A549 (cell line): Measurements from ENCODE around the gene CMIP. TPM values are rescaled to one million over a fixed set of nuclear protein-coding genes. Genes with fewer than 3 reads are reported as not detected.
A peak's percentile ranks its signal among the peaks of the same experiment; 100 is the strongest.

Experiments used
- ATAC-seq, 2 experiments: fragments of 200-7000 bp in 1 of 2; fragments of >200 bp in 1 of 2; cut with Nextera tagmentation in 1 of 2; cut with Tn5 transposase in 1 of 2; 3 replicates each; pipeline versions ENCODE4 v1.8.0 to v1.9.1; 2018 to 2020; ENCODE audit warnings: mild to moderate bottlenecking in 1 of 2, moderate library complexity in 1 of 2
- CTCF ChIA-PET: fragments of 300-600 bp; sonication (Branson Sonifier 250); formaldehyde crosslinking; extraction: SDS; loops from one replicate; lab custom pipeline; 2021; ENCODE audit warnings: antibody characterized with exemption, inconsistent platforms; lab: Yijun Ruan, JAX
- POLR2A ChIA-PET: fragments of 350-600 bp; formaldehyde crosslinking; extraction: SDS; loops from one replicate; lab custom pipeline; 2021; ENCODE audit warnings: antibody characterized with exemption, inconsistent platforms; lab: Yijun Ruan, JAX
- DNase-seq, 2 experiments: peaks; one replicate each; pipeline versions ENCODE4 v3.0.0 to v3.0.0-alpha.2; 2011 to 2016; ENCODE audit warnings: low read depth in 1 of 2, low spot score in 1 of 2
- FAIRE-seq: peaks from 2 replicates; lab custom pipeline; 2011; peaks lifted over from hg19 to GRCh38; lab: Jason Lieb, UNC
- H3K27ac ChIP-seq, 2 experiments: fragments of >200 bp; sonication (Bioruptor Twin); formaldehyde crosslinking; 3 replicates each; pipeline ENCODE4 v1.5.1; 2016 to 2017
- H3K4me1 ChIP-seq: fragments of >200 bp; sonication (Bioruptor Twin); formaldehyde crosslinking; 3 replicates; pipeline ENCODE4 v1.6.1; 2016
- H3K4me2 ChIP-seq: fragments of >200 bp; sonication (Bioruptor Twin); formaldehyde crosslinking; 3 replicates; pipeline ENCODE4 v1.6.1; 2016
- H3K4me3 ChIP-seq: fragments of >200 bp; sonication (Bioruptor Twin); formaldehyde crosslinking; 3 replicates; pipeline ENCODE4 v1.5.1; 2016
- H3K9me3 ChIP-seq: fragments of >200 bp; sonication (Bioruptor Twin); formaldehyde crosslinking; 3 replicates; pipeline ENCODE4 v1.6.1; 2016
- ATOH8 ChIP-seq: fragments of 250-450 bp; sonication (Bioruptor Pico); IDR thresholded peaks from 2 replicates; pipeline ENCODE4 v1.5.0; 2020; ENCODE audit warnings: low read depth, mild to moderate bottlenecking, moderate library complexity
- CBX2 ChIP-seq: fragments of 200-600 bp; sonication (generic); IDR thresholded peaks from 2 replicates; pipeline ENCODE4 v1.6.1; 2016; ENCODE audit warnings: low read depth, mild to moderate bottlenecking, borderline replicate concordance
- CHD4 ChIP-seq: fragments of 200-600 bp; sonication (generic); IDR thresholded peaks from 2 replicates; pipeline ENCODE4 v1.6.1; 2016; ENCODE audit warnings: antibody characterized with exemption, mild to moderate bottlenecking, borderline replicate concordance
- E2F6 ChIP-seq: IDR thresholded peaks from 2 replicates; pipeline ENCODE4 v1.6.1; 2012; ENCODE audit warnings: low read depth, borderline replicate concordance
- EHF ChIP-seq: fragments of 250-450 bp; sonication (Bioruptor Pico); IDR thresholded peaks from 2 replicates; pipeline ENCODE4 v1.5.0; 2020; ENCODE audit warnings: mild to moderate bottlenecking
- EP300 ChIP-seq, 2 experiments: fragments of >200 bp; sonication (Bioruptor Twin); formaldehyde crosslinking; IDR thresholded peaks; 2 replicates in 1 of 2; 3 replicates in 1 of 2; pipeline ENCODE4 v1.6.1; 2016 to 2017
- FOSB ChIP-seq: fragments of 250-450 bp; sonication (Bioruptor Pico); IDR thresholded peaks from 2 replicates; pipeline ENCODE4 v1.5.0; 2020; ENCODE audit warnings: mild to moderate bottlenecking, moderate library complexity
- FOSL2 ChIP-seq, 2 experiments: fragments of 450-650 bp in 1 of 2; fragments of >200 bp in 1 of 2; sonication (Bioruptor Twin) in 1 of 2; formaldehyde crosslinking; IDR thresholded peaks; 2 replicates each; pipeline versions ENCODE4 v1.5.0 to v1.6.1; 2016 to 2020; ENCODE audit warnings: mild to moderate bottlenecking in 1 of 2, moderate library complexity in 1 of 2
- GATA3 ChIP-seq: IDR thresholded peaks from 2 replicates; pipeline ENCODE4 v1.6.1; 2012; ENCODE audit warnings: borderline replicate concordance
- HDAC2 ChIP-seq: fragments of 200-600 bp; sonication (generic); IDR thresholded peaks from 2 replicates; pipeline ENCODE4 v1.6.1; 2016
- HES2 ChIP-seq: fragments of >200 bp; sonication (Bioruptor Twin); formaldehyde crosslinking; IDR thresholded peaks from 2 replicates; pipeline ENCODE4 v1.6.1; 2016
- HOXA7 ChIP-seq: fragments of 250-450 bp; sonication (Bioruptor Pico); IDR thresholded peaks from 2 replicates; pipeline ENCODE4 v1.5.0; 2020; ENCODE audit warnings: mild to moderate bottlenecking, moderate library complexity
- KDM1A ChIP-seq: fragments of 200-600 bp; sonication (generic); IDR thresholded peaks from 2 replicates; pipeline ENCODE4 v1.6.1; 2016; ENCODE audit warnings: low read depth, mild to moderate bottlenecking
- MAX ChIP-seq: IDR thresholded peaks from 2 replicates; pipeline ENCODE4 v1.6.1; 2012
- MAZ ChIP-seq: fragments of 150-350 bp; IDR thresholded peaks from 2 replicates; pipeline ENCODE4 v1.6.1; 2014; ENCODE audit warnings: antibody characterized with exemption, low read depth, low read length, borderline replicate concordance
- PHF8 ChIP-seq: fragments of 200-600 bp; sonication (generic); IDR thresholded peaks from 2 replicates; pipeline ENCODE4 v1.6.1; 2016; ENCODE audit warnings: low read depth, mild to moderate bottlenecking, antibody characterized with exemption, moderate library complexity, borderline replicate concordance
- RAD21 ChIP-seq, 2 experiments: fragments of >200 bp in 1 of 2; sonication (Bioruptor Twin) in 1 of 2; formaldehyde crosslinking in 1 of 2; IDR thresholded peaks in 1 of 2; conservative IDR thresholded peaks in 1 of 2; 2 replicates in 1 of 2; 3 replicates in 1 of 2; pipeline ENCODE4 v1.6.1; 2012 to 2018; ENCODE audit warnings: inconsistent platforms in 1 of 2
- RARB ChIP-seq: fragments of 250-450 bp; sonication (Bioruptor Pico); IDR thresholded peaks from 2 replicates; pipeline ENCODE4 v1.8.0; 2021; ENCODE audit warnings: mild to moderate bottlenecking, moderate library complexity
- RCOR1 ChIP-seq: fragments of 150-350 bp; IDR thresholded peaks from 2 replicates; pipeline ENCODE4 v1.6.1; 2014; ENCODE audit warnings: antibody characterized with exemption, low read length, low read depth
- RFX5 ChIP-seq: fragments of 450-650 bp; IDR thresholded peaks from 2 replicates; pipeline ENCODE4 v1.7.1; 2014; ENCODE audit warnings: antibody characterized with exemption, mild to moderate bottlenecking, moderate library complexity
- RNF2 ChIP-seq: fragments of 200-600 bp; sonication (generic); IDR thresholded peaks from 2 replicates; pipeline ENCODE4 v1.6.1; 2016; ENCODE audit warnings: low read depth, mild to moderate bottlenecking, antibody characterized with exemption, moderate library complexity, borderline replicate concordance
- SMC3 ChIP-seq: fragments of >200 bp; sonication (Bioruptor Twin); formaldehyde crosslinking; IDR thresholded peaks from 3 replicates; pipeline ENCODE4 v1.6.1; 2018; ENCODE audit warnings: inconsistent platforms
- SREBF2 ChIP-seq: fragments of 450-650 bp; IDR thresholded peaks from 2 replicates; pipeline ENCODE4 v1.6.1; 2014; ENCODE audit warnings: mild to moderate bottlenecking, moderate library complexity
- TP53 ChIP-seq: fragments of 250-450 bp; sonication (Bioruptor Pico); IDR thresholded peaks from 2 replicates; pipeline ENCODE4 v1.5.0; 2021; ENCODE audit warnings: mild to moderate bottlenecking, moderate library complexity
- USF2 ChIP-seq: fragments of 450-650 bp; IDR thresholded peaks from 2 replicates; pipeline ENCODE4 v1.6.1; 2014; ENCODE audit warnings: antibody characterized with exemption
- WGBS: methylation state at CpG from one replicate; pipeline ENCODE4 v1.1.6; 2017; ENCODE audit errors: missing lambda C conversion rate; 5-methylcytosine and 5-hydroxymethylcytosine counted together
- polyA plus RNA-seq, 4 experiments: library from polyadenylated mRNA; depleted of rRNA in 3 of 4; stranded (reverse); fragments of >200 nt; fragmentation: RNase III in 1 of 4; extraction: RNeasy Plus Mini Kit Qiagen cat#74134 plus additional on column Dnase treatment in 1 of 4; gene quantifications; 2 replicates in 3 of 4; 3 replicates in 1 of 4; pipeline ENCODE4 v1.2.3, GENCODE V29; 2011 to 2017

The CMIP gene
- polyA plus RNA-seq, 2 of the 4 experiments (the other 2 are of a cell fraction) = 21.6 to 125 TPM

GRCh38 chr16:81569361-81570034 is 124.9 kb downstream of the CMIP start:
- ChIA-PET POLR2A (no interaction called here), CTCF (interaction anchor here (1.5 to 2.7 kb wide), 4 partner anchors 10 to 165 kb away, joined by 5 to 10 read pairs (median 8); no protein-coding TSS in a partner anchor)
- Histone ChIP-seq H3K4me2 (peak overlapping the region; percentile 83; the same call in 2 of the 3 replicates), H3K4me3 (no peak overlapping the region), H3K27ac (peak overlapping the region; percentile 78 to 86; a peak in 5 of 6 replicates), H3K4me1 (peaks cover 92% of the 10 kb centered on the region), H3K9me3 (no peaks in the 10 kb centered on the region)
- no peak for ATAC-seq
- no peak for DNase-seq
- no peak for TF ChIP-seq TP53
- TF ChIP-seq KDM1A = peak; percentile 96
- TF ChIP-seq RCOR1 = 0 out of 2 replicates have a peak, but pooled peaks have one; percentile 8
- TF ChIP-seq E2F6 = no peak
- TF ChIP-seq CHD4 = peak; percentile 78; the same call in 1 of the 2 replicates
- no peak for TF ChIP-seq SMC3
- TF ChIP-seq FOSL2 (IDR thresholded peaks at IDR 0.05) = no peak
- TF ChIP-seq FOSL2 (CRISPR knock-in tag; IDR thresholded peaks at IDR 0.05) = no peak
- TF ChIP-seq HDAC2 = peak; percentile 82
- WGBS = 74% methylated on average over 11 of the region's 11 CpGs
- no peak for FAIRE-seq

- DNase-seq = no peak
- no peak for ATAC-seq
- Histone ChIP-seq H3K4me1 (peaks cover 92% of the 10 kb centered on the region), H3K9me3 (no peaks in the 10 kb centered on the region), H3K27ac (peak overlapping the region; percentile 43 to 86; a peak in 5 of 6 replicates), H3K4me3 (no peak overlapping the region), H3K4me2 (peak overlapping the region; percentile 33; the same call in 2 of the 3 replicates)
- no peak for FAIRE-seq
- TF ChIP-seq MAX (no peak), USF2 (no peak), GATA3 (no peak), RFX5 (no peak), SREBF2 (no peak), FOSB (CRISPR knock-in tag) (no peak), ATOH8 (no peak), EP300 (IDR thresholded peaks at IDR 0.05) (no peak), HOXA7 (no peak), SMC3 (no peak), CBX2 (no peak), MAZ (no peak), RARB (no peak), HES2 (no peak), RAD21 (conservative IDR thresholded peaks at IDR 0.05 in 1 of 2, IDR thresholded peaks at IDR 0.05 in 1 of 2) (no peak), FOSL2 (IDR thresholded peaks at IDR 0.05) (no peak), FOSL2 (CRISPR knock-in tag; IDR thresholded peaks at IDR 0.05) (no peak), EHF (CRISPR knock-in tag) (no peak), RCOR1 (no peak), RNF2 (no peak), PHF8 (no peak)
- WGBS = 88% methylated on average over 17 of the region's 18 CpGs
- ChIA-PET CTCF (interaction anchor here (1.2 to 2.6 kb wide), 3 partner anchors 14 to 166 kb away, joined by 4 to 10 read pairs (median 5); no protein-coding TSS in a partner anchor), POLR2A (no interaction called here)
Observed at GRCh38 chr16:81570151-81570846, 125.7 kb downstream of the CMIP start.
